ENCODE data around the gene PLEKHD1. TPM values are rescaled to one million over a fixed set of nuclear protein-coding genes. Genes with fewer than 3 reads are reported as not detected.

Gene PLEKHD1
- total RNA-seq, 1 experiment from 2014 or later: 1.2 TPM

- intact Hi-C loops (cut with micrococcal nuclease): no loop called here
- DNase-seq (ENCODE audit: low read depth, low spot score) (no peak), ATAC-seq (no peak)
- H3K36me3 ChIP-seq (ENCODE audit: control insufficient read depth in 1 of 2, insufficient read depth in 2 of 2, low read length in 2 of 2): no peaks in the 10 kb centered on the region
- H3K27me3 ChIP-seq (ENCODE audit: insufficient read depth, low read length): no peaks in the 10 kb centered on the region
- H3K9me2 ChIP-seq (ENCODE audit: insufficient read depth): no peaks in the 10 kb centered on the region
- no peaks in the 10 kb centered on the region for H3K4me1 ChIP-seq (ENCODE audit: control insufficient read depth in 1 of 2, insufficient read depth in 2 of 2, low read length in 2 of 2)
- BruUV-seq (replicated peaks): no TSS peak
- H3K4me2 ChIP-seq (ENCODE audit: low read length): no peak overlapping the region
- ChIA-PET POLR2A (no interaction called here), CTCF (interaction anchor here (0.9 kb wide), 1 partner anchor 11 kb away, joined by 3 read pairs; no protein-coding TSS in a partner anchor), RAD21 (ENCODE audit: low non-redundant PET in 1 of 2, low total read pairs in 2 of 2, uncharacterized antibody in 2 of 2, unreplicated experiment in 2 of 2) (interaction anchor here in 1 of 2 experiments (0.7 kb wide), 1 partner anchor 23 kb away, joined by 3 read pairs; no protein-coding TSS in a partner anchor)
- H2AFZ ChIP-seq (ENCODE audit: low read depth, low read length, poor library complexity, severe bottlenecking): no peak overlapping the region
- no peaks in the 10 kb centered on the region for H4K20me1 ChIP-seq (ENCODE audit: insufficient read depth)
- H3K9ac ChIP-seq (ENCODE audit: low read length): no peak overlapping the region
- no peak overlapping the region for H3K27ac ChIP-seq (ENCODE audit: low read depth, low read length)
- no peaks in the 10 kb centered on the region for H3K9me3 ChIP-seq (ENCODE audit: control insufficient read depth in 1 of 2, insufficient read depth in 1 of 2, low read depth in 1 of 2, low read length in 2 of 2)
- H3K4me3 ChIP-seq (replicated peaks in 1 of 2; ENCODE audit: low read depth in 1 of 2, low read length in 2 of 2): no peak overlapping the region
- H3K79me2 ChIP-seq (ENCODE audit: insufficient read depth, low read length): no peaks in the 10 kb centered on the region
- no peak for TF ChIP-seq POLR2A (IDR thresholded peaks at IDR 0.05; ENCODE audit: borderline replicate concordance, extremely low read depth, insufficient read depth, insufficient read length)
- TF ChIP-seq REST (IDR thresholded peaks at IDR 0.05; ENCODE audit: low read depth): no peak
- no peak for TF ChIP-seq JUND (IDR thresholded peaks at IDR 0.05)
- no peak for TF ChIP-seq SRF (IDR thresholded peaks at IDR 0.05; ENCODE audit: low read depth)
- no peak for TF ChIP-seq YY1 (IDR thresholded peaks at IDR 0.05; ENCODE audit: extremely low read depth, insufficient replicate concordance, low read depth, low read length)
- TF ChIP-seq EZH2phosphoT487 (IDR thresholded peaks at IDR 0.05; ENCODE audit: borderline replicate concordance): no peak
- no peak for TF ChIP-seq CEBPB (IDR thresholded peaks at IDR 0.05; ENCODE audit: low read depth)
- TF ChIP-seq EGR1 (IDR thresholded peaks at IDR 0.05; ENCODE audit: low read depth): no peak
- TF ChIP-seq RAD21 (IDR thresholded peaks at IDR 0.05; ENCODE audit: low read depth): no peak
- no peak for TF ChIP-seq SIN3A (IDR thresholded peaks at IDR 0.05; ENCODE audit: low read depth)
- no peak for TF ChIP-seq ZFX (IDR thresholded peaks at IDR 0.05)
- no peak for TF ChIP-seq POLR2AphosphoS5 (IDR thresholded peaks at IDR 0.05; ENCODE audit: low read depth, low read length)
- TF ChIP-seq SP1 (IDR thresholded peaks at IDR 0.05; ENCODE audit: low read depth): no peak
- TF ChIP-seq MAX (IDR thresholded peaks at IDR 0.05): no peak
Observed at GRCh38 chr14:69499436-69499835, 14.9 kb downstream of the PLEKHD1 start.

Data from HCT116 (cell line).